ENCODE measurements around the gene COL6A1. TPM values are rescaled to one million over a fixed set of nuclear protein-coding genes. Genes with fewer than 3 reads are reported as not detected.

COL6A1 gene
- total RNA-seq, 1 experiment from 2014 or later: 193 TPM

GRCh38 chr21:45939521-45940045 is 42.0 kb upstream of the COL6A1 start:
- Histone ChIP-seq H3K9ac (ENCODE audit: extremely low read depth, insufficient read length, low read length) (no peak overlapping the region), H4K20me1 (ENCODE audit: control insufficient read depth, insufficient read depth, insufficient read length) (no peaks in the 10 kb centered on the region), H2BK5ac (ENCODE audit: insufficient read length, low read length) (no peak overlapping the region), H3K4ac (ENCODE audit: low read depth, low read length) (no peak overlapping the region), H4K91ac (ENCODE audit: insufficient read length, low read depth, low read length) (no peak overlapping the region), H3T11ph (ENCODE audit: low read length) (no peak overlapping the region), H2BK15ac (ENCODE audit: low read depth, low read length) (no peak overlapping the region), H3K23ac (ENCODE audit: insufficient read length, low read depth, low read length) (no peak overlapping the region), H3K9me3 (ENCODE audit: control insufficient read depth, low read depth, low read length) (no peaks in the 10 kb centered on the region), H3K23me2 (ENCODE audit: insufficient read length, low read depth, low read length, poor library complexity, severe bottlenecking) (no peaks in the 10 kb centered on the region), H3K27me3 (ENCODE audit: insufficient read depth, low read length) (no peaks in the 10 kb centered on the region), H3K18ac (ENCODE audit: insufficient read length, low read depth, low read length) (no peak overlapping the region), H3K14ac (ENCODE audit: insufficient read depth, low read length) (no peak overlapping the region; the same call in 1 of the 2 replicates), H3K4me2 (ENCODE audit: insufficient read depth, insufficient read length, low read length) (no peak overlapping the region), H3K27ac (ENCODE audit: insufficient read length, low read depth, low read length) (no peak overlapping the region), H4K5ac (ENCODE audit: insufficient read length, low read depth, low read length) (no peak overlapping the region), H3K4me1 (ENCODE audit: insufficient read depth, low read length) (no peaks in the 10 kb centered on the region), H2BK120ac (ENCODE audit: low read depth, low read length, poor library complexity, severe bottlenecking) (no peak overlapping the region), H2AFZ (ENCODE audit: low read length) (no peak overlapping the region), H3K79me1 (ENCODE audit: insufficient read depth, low read depth, low read length, poor library complexity, severe bottlenecking) (no peaks in the 10 kb centered on the region), H3K56ac (ENCODE audit: insufficient read length, low read depth, low read length) (no peak overlapping the region), H2AK5ac (ENCODE audit: insufficient read length, low read length) (no peak overlapping the region), H3K79me2 (ENCODE audit: insufficient read depth, low read length) (no peaks in the 10 kb centered on the region), H2BK20ac (ENCODE audit: low read depth, low read length, poor library complexity, severe bottlenecking) (no peak overlapping the region), H2BK12ac (ENCODE audit: insufficient read length, low read depth, low read length) (no peak overlapping the region), H4K8ac (replicated peaks; ENCODE audit: insufficient read length, low read depth, low read length) (no peak overlapping the region)
- TF ChIP-seq CTCF (conservative IDR thresholded peaks at IDR 0.05): no peak
- no CpG with 5 or more reads among the region's 15 CpGs for WGBS (ENCODE audit: extremely low coverage, insufficient read length, low lambda C conversion rate)
- no peak for DNase-seq
- Mint-ChIP-seq H3K4me3 (no peak overlapping the region), H3K27me3 (ENCODE audit: low read depth) (peaks cover 25% of the 10 kb centered on the region), H3K36me3 (ENCODE audit: insufficient read depth in 1 of 3, low read depth in 3 of 3) (no peaks in the 10 kb centered on the region), H3K27ac (no peak overlapping the region), H3K9me3 (no peaks in the 10 kb centered on the region), H3K4me1 (no peaks in the 10 kb centered on the region; a peak in 1 of 4 replicates)
